ENCODE data around the gene MAP3K13. TPM values are rescaled to one million over a fixed set of nuclear protein-coding genes. Genes with fewer than 3 reads are reported as not detected.
"Not testable (repeated sequence)": the region's sequence is repeated elsewhere in the genome, so short reads cannot be mapped to it uniquely, and the experiment has no call there.

Gene MAP3K13
- total and polyA plus RNA-seq, 2 experiments from 2014 or later = 19.1 to 47.4 TPM

GRCh38 chr3:185460309-185460708 is 97.4 kb downstream of the MAP3K13 start:
- no peak for TF ChIP-seq CTCF (IDR thresholded peaks at IDR 0.05; ENCODE audit: low read depth, low read length)
- no peak for DNase-seq (ENCODE audit: low read depth in 1 of 2, low spot score in 1 of 2)
- no peak overlapping the region for H3K4me3 ChIP-seq
- no peak overlapping the region for H3K27ac ChIP-seq
- H3K27me3 ChIP-seq = no peaks in the 10 kb centered on the region
- no peaks in the 10 kb centered on the region for H3K9me3 ChIP-seq (ENCODE audit: low read depth)
- H3K4me1 ChIP-seq (ENCODE audit: low read depth) = no peaks in the 10 kb centered on the region
- H3K36me3 ChIP-seq = no peaks in the 10 kb centered on the region

GRCh38 chr3:185460719-185461350 is 97.9 kb downstream of the MAP3K13 start:
- Histone ChIP-seq H3K36me3 (no peaks in the 10 kb centered on the region), H3K27ac (no peak overlapping the region), H3K9me3 (ENCODE audit: low read depth) (no peaks in the 10 kb centered on the region), H3K4me3 (no peak overlapping the region), H3K4me1 (ENCODE audit: low read depth) (no peaks in the 10 kb centered on the region), H3K27me3 (no peaks in the 10 kb centered on the region)
- TF ChIP-seq CTCF (IDR thresholded peaks at IDR 0.05; ENCODE audit: low read depth, low read length) = peak; percentile 41
- peak; percentile 8 to 47 for DNase-seq (ENCODE audit: low read depth in 1 of 2, low spot score in 1 of 2)

GRCh38 chr3:185465471-185465870 is 102.5 kb downstream of the MAP3K13 start:
- H3K4me3 ChIP-seq = no peak overlapping the region
- H3K4me1 ChIP-seq (ENCODE audit: low read depth) = no peaks in the 10 kb centered on the region
- H3K36me3 ChIP-seq = peaks cover 9% of the 10 kb centered on the region
- H3K27me3 ChIP-seq = no peaks in the 10 kb centered on the region
- H3K27ac ChIP-seq = no peak overlapping the region
- TF ChIP-seq CTCF (IDR thresholded peaks at IDR 0.05; ENCODE audit: low read depth, low read length) = no peak
- H3K9me3 ChIP-seq (ENCODE audit: low read depth) = no peaks in the 10 kb centered on the region
- DNase-seq (ENCODE audit: low read depth in 1 of 2, low spot score in 1 of 2) = no peak

GRCh38 chr3:185466123-185466522 is 103.2 kb downstream of the MAP3K13 start:
- H3K36me3 ChIP-seq; H3K4me3 ChIP-seq; H3K4me1 ChIP-seq (ENCODE audit: low read depth); H3K9me3 ChIP-seq (ENCODE audit: low read depth); H3K27ac ChIP-seq; H3K27me3 ChIP-seq; DNase-seq (ENCODE audit: low read depth in 1 of 2, low spot score in 1 of 2): not testable (repeated sequence)

- no peak overlapping the region for H3K27ac ChIP-seq
- no peak overlapping the region for H3K4me3 ChIP-seq
- peaks cover 12% of the 10 kb centered on the region for H3K36me3 ChIP-seq
- H3K9me3 ChIP-seq (ENCODE audit: low read depth) = no peaks in the 10 kb centered on the region
- TF ChIP-seq CTCF (IDR thresholded peaks at IDR 0.05; ENCODE audit: low read depth, low read length) = no peak
- H3K27me3 ChIP-seq = no peaks in the 10 kb centered on the region
- DNase-seq (ENCODE audit: low read depth in 1 of 2, low spot score in 1 of 2) = no peak
- no peaks in the 10 kb centered on the region for H3K4me1 ChIP-seq (ENCODE audit: low read depth)
These were observed 106.6 kb downstream of the MAP3K13 start for GRCh38 chr3:185469542-185469941.

- peaks cover 12% of the 10 kb centered on the region for H3K36me3 ChIP-seq
- no peak overlapping the region for H3K4me3 ChIP-seq
- DNase-seq (ENCODE audit: low read depth in 1 of 2, low spot score in 1 of 2) = no peak
- no peaks in the 10 kb centered on the region for H3K4me1 ChIP-seq (ENCODE audit: low read depth)
- H3K9me3 ChIP-seq (ENCODE audit: low read depth) = no peaks in the 10 kb centered on the region
- no peak for TF ChIP-seq CTCF (IDR thresholded peaks at IDR 0.05; ENCODE audit: low read depth, low read length)
- H3K27me3 ChIP-seq = no peaks in the 10 kb centered on the region
- no peak overlapping the region for H3K27ac ChIP-seq
These were observed 107.4 kb downstream of the MAP3K13 start for GRCh38 chr3:185470323-185470722.

All from cardiac muscle cell (in vitro differentiated cells and primary cell).